GM18519 (cell line): Measurements from ENCODE around the gene GPR39.

Source experiments
- ATAC-seq: cut with Tn5 transposase; IDR thresholded peaks from one replicate; pipeline ENCODE4 v1.9.1; 2021; ENCODE audit warnings: mild to moderate bottlenecking, moderate library complexity; ENCODE audit not compliant: unreplicated experiment, low FRiP score

The GPR39 gene

DNA sequence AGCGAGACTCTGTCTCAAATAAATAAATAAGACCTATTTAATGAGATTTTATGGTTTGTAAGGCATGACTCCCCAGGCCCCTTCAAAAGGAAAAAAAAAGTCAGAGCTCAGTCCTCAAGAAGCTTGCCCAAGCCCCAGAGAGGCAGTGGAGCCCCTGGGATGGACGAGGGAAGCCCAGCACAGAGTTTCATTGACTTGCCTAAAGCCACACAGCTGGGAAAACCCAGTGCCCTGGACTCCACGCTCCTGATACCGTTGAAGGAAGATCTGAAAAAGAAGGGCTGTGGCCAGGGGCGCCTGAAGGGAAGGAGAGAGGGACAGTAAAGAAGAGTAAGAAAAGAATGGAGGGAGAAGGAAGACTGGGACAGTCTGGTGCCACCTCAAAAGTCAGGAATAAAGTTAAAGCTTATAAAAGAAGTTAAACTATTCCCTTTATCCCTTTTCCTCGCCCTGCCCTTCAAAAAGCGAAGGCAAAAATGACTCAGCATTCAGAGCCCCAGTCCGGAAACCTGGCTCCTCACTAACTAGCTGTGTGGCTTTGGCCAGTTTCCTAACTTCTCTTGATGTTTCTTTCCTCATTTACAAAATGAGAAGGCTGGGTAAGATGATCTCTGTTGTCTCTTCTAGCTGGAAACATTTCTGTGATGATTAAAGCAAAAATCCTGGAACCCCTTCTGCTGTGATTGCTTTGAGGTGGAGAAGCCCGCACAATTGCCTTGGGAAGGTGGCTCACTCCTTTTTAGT is 206.7 kb downstream of the GPR39 start:
- ATAC-seq, result no peak

DNA sequence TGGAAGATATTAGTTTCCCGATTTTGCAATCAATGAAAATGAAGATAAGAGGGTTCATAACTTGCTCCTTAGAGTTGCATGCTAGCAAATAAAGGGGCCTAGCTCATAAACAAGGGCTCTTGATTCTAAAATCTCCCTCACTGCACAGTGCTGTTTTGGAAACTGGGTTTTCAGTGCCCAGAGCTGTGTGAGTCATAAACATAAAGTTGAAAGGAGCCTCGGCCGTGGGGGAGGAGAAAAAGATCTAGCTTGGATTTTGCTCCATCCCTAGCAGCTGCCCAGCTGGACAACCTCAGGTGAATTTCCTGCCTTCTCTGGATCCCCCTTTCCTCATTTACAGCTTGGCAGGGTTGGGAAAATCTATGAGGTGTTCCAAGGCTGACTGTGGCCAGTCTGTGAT is 210.9 kb downstream of the GPR39 start:
- ATAC-seq, result no peak

DNA sequence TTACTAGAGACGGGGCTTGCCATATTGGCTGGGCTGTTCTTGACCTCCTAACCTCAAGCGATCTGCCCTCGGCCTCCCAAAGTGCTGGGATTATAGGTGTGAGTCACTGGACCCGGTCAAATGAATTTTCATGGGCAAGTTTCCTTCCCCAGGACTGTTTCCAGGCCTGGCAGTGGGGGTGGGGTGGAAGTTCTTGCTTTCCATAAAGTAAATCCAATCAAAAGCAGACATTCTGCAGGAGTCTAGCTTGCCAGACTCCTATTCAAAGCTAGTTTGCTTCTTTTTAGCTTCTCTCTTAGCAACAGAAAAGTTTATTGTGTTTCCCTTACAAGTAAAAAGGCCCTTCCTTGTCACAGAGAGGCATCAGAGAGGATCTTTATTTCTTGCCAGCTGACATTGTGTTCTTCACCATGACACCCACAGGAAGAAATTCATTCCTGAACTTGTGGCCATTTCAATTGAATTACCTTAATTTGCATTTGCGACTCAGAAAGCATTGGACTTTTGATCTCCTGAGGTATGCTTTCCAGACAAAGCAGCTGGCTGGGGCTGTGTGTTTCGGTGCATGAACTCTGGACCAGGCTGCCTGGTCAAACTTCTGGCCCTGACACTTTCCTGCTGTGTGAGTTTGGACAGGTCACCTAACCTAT is 215.5 kb downstream of the GPR39 start:
- ATAC-seq, result no peak

DNA sequence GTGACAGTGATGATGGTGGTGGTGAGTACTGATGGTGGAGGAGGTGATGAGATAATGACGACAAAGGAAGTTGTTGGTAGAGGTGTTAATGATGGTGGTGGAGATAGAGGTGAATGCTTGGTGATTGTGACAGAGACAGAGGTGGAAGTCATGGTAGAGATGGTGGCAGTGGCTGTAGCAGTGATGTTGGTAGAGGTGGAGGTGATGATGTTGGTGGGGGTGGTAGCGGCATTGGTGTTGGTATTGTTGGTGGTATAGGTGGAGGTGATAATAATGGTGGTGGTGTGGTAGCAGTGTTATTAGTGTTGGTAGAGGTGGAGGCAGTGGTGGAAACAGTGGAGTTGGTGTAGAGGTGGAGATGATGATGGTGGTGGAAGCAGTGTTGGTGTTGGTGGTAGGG is 217.0 kb downstream of the GPR39 start:
- no peak for ATAC-seq

DNA sequence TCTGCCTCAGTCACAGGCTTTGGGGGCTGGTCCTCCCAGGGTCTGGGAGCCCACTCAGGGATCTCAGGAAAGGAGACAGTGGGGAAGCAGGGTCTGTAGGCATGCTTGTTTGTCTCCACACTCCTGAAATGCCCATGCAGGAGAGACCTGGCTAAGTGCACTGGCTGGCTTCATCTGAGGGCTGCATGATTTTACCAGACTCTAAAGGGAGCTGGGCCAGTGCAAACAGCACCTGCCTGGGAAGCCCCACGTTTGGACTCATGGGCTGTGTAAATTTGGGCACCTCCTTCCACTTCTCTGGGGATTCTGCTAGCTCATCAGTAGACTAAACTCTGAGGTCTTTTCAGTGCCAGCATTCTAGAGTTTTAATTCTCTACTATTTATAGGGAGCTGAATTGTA is 219.7 kb downstream of the GPR39 start:
- ATAC-seq, result no peak

DNA sequence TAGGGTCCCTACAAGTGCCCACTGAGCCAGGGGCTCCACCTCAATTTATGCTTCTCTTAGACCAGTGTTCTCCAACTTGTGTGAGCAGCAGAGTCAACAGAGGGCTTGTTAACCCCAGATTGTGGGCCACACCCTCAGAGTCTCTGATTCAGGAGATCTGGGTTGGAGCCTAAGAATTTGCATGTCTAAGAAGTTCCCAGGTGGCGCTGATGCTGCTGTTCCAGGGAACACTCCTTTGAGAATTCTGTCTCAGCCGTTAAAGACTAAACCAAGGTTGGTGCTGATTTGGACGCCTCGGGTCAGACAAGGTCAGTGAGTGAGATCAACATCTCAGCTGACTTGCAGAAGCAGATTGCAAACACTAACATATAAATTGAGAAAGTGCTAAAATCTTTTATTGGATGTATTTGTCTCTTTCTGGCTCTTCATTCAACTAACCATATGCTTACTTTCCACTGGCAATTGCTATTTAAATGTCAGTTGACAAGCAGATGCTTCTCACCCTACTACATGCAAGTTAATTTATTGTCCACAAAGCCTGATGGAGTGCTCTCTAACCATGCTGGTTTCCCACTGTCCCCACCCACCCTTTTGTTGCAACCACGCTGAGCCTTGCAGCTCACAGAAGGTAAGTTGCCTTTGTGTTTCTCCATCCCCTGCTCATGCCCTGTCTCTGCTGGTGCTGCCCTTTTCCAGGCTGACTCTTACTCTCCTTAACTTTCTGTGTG is 221.9 kb downstream of the GPR39 start:
- no peak for ATAC-seq

DNA sequence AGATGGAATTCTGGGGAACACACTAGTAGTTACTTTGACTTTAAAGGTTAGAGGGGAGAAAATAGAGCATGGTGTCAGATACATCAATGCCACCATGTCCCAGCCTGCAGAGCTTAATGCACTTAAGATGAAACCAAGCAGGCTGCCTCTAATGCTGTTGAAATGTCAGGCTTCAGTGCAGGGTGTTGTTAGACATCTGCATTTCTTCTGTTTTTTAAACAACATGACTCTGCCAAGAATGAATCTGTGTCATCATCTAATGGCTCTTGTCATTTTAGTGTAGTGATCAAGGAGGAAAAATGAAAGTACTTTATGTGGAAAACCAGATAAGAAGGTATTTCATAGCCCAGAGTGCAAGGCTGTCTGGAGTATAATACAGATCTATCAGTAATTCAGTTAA is 223.5 kb downstream of the GPR39 start:
- no peak for ATAC-seq

DNA sequence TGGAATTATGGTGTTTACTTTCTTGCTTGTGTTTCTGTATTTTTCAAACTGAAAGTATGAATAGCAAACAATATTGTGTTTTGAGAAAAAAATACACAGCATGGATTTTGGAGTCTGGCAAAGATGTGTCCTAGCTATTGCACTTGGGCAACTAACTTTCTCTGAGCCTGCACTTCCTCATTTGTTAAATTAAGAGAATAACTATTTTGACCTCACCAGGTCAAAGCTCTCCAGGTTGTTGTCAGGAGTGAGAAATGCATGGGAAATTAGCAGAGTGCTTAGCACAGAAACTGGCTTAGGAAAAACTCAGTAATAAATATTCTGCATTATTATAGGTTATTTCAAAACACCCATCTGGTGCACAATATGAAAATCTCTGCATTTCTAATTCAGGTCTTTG is 225.2 kb downstream of the GPR39 start:
- ATAC-seq, result no peak

DNA sequence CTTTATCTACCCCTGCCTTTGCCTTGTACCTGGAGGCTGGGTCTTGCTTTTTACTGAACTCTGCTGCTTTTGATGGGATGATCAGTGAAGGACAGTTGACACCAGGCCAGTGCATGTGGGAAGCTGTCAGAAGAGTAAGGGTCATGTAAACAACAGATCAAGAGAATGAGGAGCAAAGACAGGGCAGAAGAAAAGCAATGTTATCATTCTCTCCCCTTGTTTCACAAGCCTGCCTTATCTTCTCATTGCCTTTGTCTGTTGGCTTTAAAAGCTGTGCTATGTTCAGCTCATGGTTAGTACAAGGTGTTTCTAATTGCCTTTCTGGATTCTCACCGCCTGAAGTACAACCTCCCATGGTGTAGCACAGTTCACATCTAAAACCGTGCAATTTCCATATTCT is 225.8 kb downstream of the GPR39 start:
- no peak for ATAC-seq

DNA sequence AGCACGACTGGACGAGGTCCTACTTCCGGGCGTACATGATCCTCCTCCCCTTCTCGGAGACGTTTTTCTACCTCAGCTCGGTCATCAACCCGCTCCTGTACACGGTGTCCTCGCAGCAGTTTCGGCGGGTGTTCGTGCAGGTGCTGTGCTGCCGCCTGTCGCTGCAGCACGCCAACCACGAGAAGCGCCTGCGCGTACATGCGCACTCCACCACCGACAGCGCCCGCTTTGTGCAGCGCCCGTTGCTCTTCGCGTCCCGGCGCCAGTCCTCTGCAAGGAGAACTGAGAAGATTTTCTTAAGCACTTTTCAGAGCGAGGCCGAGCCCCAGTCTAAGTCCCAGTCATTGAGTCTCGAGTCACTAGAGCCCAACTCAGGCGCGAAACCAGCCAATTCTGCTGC is 228.6 kb downstream of the GPR39 start:
- ATAC-seq, result no peak

DNA sequence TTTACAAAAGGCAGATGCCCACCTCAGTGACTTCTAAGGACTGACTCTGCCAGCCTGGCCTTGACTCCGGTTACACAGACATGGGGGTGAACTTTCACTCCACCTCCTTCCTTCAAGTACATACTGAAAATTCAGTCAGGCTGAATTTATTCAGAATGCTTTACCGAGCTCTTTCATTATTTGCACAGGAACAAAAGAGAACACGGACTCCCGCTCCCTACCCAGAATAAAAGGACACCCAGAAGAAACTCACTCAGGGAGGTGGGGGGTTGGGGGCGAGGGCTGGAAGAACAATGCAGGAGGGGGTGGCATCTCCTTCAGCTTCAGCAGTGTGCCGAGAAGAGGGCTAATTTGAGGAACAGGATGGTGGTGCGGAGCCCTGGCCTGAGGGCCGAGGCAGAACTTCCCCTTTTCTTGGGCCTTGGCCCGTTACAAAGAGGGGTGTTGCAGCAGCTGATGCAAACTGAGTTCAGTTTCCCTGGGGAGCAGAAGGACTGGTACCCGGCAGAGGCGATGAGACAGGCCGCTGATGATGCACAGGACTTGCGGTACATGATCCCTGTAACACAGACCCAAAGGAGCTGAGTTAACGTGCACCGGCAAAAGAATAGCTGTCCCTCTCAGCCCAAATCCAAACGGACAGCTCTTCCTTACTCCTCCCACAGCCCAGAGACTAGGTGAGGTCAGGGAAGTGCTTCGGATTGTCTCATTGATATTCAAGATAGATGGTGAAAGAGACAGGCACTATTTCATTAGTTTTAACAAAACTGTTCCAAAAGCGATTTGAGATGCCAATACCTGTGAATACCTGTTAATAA is 229.3 kb downstream of the GPR39 start:
- no peak for ATAC-seq

DNA sequence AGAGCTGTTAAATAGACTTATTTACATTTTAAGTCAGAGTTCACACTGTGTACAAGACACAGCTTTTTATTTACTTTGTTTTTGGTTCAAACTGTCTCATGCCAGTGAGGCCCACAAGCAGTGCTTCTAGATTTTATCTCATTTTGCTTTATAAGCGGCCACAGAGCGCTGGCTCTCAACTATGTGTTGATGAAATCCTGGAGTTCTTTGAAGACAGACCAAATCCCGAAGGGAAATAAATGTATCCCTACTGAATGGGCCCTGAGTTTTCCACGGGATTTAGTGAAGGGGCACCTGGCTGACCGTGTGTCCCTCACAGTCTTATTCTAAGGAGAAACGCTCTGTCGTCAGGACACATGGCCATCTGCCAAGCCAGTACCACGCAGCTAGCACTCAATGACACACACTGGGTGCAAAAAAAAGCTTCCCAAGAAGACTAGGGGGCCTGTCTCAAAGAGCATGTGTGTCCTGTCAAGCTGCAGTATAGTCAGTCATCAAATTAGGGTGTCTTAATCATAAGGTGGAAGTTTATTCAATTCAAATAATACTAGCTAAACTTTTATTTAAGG is 230.0 kb downstream of the GPR39 start:
- ATAC-seq, result no peak

DNA sequence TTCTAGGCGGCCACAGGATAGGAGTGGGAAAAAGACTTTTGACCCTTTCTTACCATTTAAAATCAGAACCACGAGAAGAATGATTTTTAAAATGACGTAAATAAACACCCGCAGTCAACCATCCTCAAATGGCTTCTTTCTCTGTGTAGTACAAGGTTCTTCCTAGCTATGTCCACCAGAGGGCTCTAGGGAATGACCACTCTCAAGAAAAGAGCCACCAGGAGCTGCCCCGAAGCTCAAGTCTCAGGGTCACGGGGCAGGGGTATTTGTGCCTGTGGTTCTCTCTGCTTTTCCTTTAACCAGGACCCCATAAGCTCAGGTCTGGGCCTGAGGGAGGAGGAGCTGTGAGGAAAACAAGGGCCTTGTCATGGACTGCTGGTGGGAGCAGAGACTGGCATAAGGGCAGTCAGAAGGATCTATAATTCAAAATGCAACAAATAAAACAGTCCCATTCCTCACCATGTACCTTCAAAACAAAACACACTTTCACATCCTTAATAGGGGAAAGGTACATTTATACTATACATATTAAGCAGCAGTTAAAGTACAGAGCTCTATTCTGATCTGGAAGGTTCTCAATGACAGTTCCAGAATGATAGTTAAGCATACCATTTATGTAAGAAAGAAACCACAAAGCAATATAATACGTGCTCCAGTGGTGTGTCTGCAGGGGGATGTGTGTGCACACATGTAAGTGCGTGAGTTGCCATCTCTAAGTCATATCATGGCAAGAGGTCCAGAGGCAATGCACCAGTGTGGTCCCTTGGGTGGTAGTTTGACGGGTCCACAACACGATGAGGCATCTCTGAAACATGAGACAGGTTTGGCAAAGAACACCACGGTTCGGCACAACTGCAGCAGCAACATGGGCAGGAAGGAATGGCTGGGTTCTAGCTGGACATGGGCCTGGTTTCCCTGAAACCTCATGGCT is 234.8 kb downstream of the GPR39 start:
- ATAC-seq, result no peak

DNA sequence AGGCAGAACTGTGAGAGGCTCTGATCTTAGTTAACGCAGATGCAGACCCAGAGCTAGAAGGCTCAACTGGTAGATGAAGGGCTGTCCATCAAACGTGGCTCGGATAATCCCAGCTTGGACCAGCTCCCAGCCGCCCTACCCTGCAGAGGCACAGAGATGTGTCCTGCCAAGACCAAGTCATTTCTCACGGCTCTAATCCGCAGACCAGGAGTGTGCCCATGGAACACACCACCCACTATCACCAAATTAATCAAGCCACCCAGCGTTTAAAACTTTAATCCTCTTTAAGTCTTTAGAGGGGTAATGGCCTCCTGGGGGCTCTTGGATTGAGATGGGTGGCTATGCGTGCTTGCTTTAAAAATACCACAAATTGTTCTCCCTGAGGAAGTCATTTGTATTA is 235.9 kb downstream of the GPR39 start:
- ATAC-seq, result no peak

DNA sequence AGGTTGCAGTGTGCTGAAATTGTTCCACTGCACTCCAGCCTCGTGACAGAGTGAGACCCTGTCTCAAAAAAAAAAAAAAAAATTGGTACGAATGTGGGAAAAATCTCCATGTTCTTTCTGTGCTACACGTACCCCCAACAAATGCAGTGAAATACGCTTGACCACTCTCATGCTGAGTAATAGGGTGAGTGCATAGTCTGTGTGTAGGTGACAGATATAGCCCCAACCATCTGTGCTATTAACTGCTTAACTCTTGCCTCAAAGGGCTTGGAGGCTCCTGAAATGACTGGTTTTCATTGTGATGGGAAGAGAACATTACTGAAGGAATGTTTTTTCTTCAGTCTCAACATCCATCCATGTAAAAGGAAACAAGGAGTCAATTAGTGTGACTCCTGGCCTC is 237.7 kb downstream of the GPR39 start:
- ATAC-seq, result no peak

DNA sequence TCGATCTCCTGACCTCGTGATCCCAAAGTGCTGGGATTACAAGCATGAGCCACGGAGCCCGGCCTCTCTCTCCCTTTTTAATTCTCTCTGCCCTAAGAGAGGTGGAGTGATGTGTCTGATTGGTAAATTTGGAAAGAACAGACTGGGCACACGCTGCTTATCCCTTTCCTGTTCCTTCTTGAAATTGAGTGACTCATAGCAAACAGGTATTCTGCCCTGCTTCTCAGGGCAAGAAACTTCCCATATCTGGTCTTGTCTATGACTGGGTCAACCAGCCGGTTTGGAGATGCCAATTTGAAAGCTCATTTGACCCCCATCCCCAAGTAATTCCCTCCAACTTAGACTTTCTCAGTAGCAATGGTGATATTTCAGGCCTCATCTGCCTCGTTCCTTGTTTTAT is 238.4 kb downstream of the GPR39 start:
- no peak for ATAC-seq

DNA sequence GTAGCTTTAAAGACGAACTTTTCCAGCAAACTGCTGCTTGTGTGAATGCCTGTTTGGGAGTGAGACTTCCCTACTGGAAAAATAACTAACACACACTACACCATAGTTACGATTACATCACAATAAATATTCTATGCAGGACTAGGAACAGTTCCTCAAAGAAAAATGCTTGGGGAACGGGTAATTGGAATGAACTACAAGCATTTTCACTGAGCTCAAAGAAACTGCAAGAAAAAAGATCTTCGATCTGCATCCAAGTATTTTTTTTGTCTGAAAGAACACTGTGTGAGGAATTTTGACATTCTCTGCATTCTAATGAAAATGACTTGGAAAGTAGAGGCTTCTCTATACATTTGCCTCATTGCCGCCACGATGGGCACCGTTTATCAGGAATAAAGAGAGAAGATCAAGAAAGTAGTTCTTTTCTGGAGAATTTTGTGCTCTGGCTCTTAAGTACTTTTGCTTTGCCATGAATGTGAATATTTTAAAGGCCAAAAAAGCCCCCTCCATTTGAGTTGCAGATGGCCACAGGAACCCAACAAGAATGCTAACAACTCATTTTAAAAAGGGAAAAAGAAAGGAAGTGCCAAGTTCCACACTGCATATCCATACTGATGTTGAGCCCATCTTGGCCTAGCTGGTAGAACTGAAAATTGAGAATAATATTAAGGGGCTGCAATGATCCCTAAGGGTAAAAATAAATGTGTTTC is 239.8 kb downstream of the GPR39 start:
- no peak for ATAC-seq

DNA sequence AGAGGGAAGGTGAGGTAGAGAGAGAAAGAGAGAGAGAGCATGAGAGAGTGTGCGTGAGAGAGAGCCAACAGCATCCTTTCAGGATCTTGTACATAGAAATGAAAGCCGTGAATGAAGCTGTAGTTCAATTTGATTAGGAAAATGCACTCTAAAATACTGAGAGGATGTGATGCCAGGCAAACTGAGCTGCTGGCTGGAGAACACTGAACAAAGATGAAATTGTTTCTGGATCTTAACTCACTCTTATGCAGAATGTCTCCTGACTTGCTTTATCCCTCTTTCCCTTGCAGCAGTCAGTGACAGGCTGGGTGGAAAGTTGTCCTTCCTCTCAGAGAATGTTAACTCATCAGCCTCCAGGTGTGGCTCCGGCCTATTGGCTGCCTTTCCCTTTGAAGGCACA is 242.7 kb downstream of the GPR39 start:
- ATAC-seq, result no peak

DNA sequence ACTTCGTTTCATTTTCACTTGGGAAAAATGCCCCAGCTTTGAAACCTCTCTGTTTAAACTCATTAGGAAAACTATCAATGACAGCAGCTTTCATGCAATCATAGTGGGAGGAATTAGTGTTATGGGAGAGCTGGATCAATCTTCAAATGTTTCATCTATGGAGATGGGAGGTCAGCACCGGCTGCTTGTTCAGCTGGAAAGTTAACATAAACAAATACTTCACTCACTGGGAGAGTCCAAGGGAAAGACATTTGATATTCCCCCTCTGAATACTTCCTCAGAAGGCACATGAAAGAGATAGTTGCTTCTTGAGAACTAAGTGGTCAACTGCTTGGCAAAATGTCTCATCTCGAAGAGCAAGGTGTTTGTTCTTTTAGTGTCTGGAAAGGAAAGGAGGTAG is 246.1 kb downstream of the GPR39 start:
- ATAC-seq, result no peak
